Activated CD4-positive, CD25-positive, alpha-beta regulatory T cell (primary cell): Measurements from ENCODE around the gene MTHFD1.
A peak's percentile ranks its signal among the peaks of the same experiment; 100 is the strongest.

Experiments
- DNase-seq, 4 experiments: peaks; one replicate each; lab custom pipeline; 2025; lab: John Stamatoyannopoulos, UW

Gene MTHFD1

DNA sequence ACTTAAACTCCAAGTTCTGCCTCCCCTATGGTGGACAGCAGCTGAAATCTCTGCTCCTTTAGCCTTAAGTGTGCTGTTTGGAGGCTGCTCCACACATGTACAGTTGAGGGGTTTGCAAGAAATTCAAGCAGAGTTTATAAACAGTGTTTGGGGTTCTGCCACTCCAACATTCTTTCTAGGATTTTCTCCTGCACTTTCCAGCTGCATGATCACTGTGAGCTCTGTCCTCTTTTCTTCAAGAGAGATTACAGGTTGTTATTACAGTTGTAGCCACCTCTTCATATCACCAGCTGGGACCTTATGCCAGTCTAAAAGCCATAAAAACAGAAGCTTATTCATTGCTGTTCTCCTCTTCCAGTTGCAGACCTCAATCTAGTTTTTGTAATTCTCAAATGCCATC, 107.1 kb downstream of the MTHFD1 start:
- DNase-seq, result no peak

DNA sequence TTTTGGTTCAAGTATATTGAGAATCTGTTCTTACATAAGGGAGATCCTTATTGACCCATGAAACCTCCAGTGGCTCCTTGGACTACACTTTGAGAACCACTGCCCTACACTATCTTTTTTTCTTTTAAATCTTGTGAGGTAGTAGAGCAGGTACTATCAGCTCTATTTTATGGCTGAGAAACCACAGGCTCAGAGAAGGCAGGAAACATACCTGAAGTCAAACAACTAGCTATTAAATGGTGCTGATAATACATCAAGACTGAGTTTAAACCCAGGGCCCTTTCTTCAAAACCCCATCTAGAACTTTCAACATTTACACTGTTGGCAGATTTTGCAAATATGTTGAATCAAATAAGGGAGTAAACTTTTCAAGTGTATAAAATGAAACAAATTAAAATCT, 108.6 kb downstream of the MTHFD1 start:
- no peak for DNase-seq

- no peak for DNase-seq
Measured at GRCh38 chr14:64500088-64500487, 111.9 kb downstream of the MTHFD1 start.

GRCh38 chr14:64501411-64502171, 113.4 kb downstream of the MTHFD1 start:
- no peak for DNase-seq

- no peak for DNase-seq
Measured at GRCh38 chr14:64502456-64502855, 114.3 kb downstream of the MTHFD1 start.

GRCh38 chr14:64502887-64503433, 114.8 kb downstream of the MTHFD1 start:
- peak in 1 of 4 experiments; percentile 48 for DNase-seq

- DNase-seq, result peak; percentile 87 to 98 (median 96)
Measured at GRCh38 chr14:64503434-64504309, 115.5 kb downstream of the MTHFD1 start, which contains the start of gene ZBTB25. Gene ZBTB25 (minus strand): TSS chr14:64503838. CDS start chr14:64490533, 13,305 bp downstream.

DNA sequence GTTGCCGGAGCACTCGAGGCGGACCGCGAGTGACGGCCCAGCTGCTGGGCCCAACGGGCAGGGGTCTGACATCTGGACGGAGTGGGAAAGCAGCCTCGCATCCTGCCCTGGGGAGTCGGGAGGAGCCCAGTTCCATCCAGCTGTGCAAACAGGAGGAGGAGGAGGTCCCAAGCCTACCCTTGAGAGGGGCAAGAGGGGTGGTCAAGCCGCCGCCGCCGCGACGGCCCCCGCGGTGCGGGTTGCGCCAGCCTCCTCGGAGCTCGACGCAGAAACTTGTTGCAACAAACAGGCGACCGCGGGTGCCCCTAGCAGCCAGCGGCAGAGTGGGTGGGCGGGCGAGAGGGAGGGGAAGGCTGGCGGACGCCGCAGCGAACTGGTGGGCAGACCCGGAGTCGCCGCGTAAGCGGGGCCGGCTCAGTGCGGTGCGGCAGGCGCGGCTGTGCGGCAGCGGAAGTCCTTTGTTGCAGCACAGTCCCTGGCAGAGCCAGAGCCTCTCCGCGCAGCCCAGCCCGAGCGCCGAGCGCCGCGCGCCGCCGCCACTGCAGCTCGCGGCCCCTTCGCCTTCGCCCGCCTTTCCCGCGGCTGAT, 116.2 kb downstream of the MTHFD1 start, which contains the start of gene ZBTB1:
ZBTB1 (plus strand) TSS at position 461 of the 587 bp plus-strand sequence. CDS start 16,735 bp downstream, outside the sequence.
- DNase-seq, result peak; percentile 65 to 81 (median 73)

- DNase-seq, result peak; percentile 57 to 70 (median 62)
Measured at GRCh38 chr14:64504897-64505794, 117.0 kb downstream of the MTHFD1 start.

- no peak for DNase-seq
Measured at GRCh38 chr14:64506721-64507120, 118.6 kb downstream of the MTHFD1 start.

DNA sequence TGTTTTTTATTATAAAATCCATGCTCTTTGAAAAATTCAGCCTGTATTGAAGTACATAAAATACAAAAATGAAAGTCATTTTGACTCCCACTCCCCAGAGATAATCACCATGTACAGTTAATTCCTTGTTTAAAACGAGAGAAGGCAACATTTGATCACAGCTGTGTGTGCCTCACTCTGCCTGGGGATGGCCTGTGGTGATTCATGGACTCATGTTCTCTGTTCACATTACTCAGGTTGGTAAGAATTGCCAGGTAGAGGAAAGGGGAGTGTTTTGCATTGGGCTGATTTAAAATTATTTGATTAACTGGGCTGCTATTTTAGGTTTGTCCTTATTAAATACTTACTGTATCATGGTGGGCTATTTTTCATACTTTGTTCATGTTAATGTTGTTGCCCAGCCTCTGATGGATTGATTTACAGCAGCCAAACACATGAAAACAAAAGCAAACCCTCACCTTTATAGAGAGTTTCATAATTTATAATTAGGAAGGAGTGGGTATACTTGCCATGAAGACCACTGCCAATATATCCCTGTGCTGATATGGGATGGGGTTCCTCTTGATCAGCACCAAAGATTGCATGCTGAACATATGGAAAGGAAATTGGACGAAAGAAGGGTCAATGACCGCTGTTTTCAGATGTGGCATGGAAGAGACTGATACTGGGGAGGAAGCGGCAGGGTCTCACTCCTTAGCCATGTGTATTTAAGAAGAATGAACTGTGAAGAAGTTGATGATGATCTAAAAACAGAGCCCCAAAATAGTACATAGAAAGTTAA, 119.4 kb downstream of the MTHFD1 start:
- DNase-seq, result peak in 1 of 4 experiments; percentile 10

GRCh38 chr14:64508215-64508776, 120.1 kb downstream of the MTHFD1 start:
- DNase-seq, result no peak

GRCh38 chr14:64509036-64509435, 120.9 kb downstream of the MTHFD1 start:
- no peak for DNase-seq
